GM11168 (cell line): Measurements from ENCODE around the gene DOK4.
"Not testable (repeated sequence)": the region's sequence is repeated elsewhere in the genome, so short reads cannot be mapped to it uniquely, and the experiment has no call there.

Experiments
- in situ Hi-C: fragments of 300-500 bp; cut with MboI; formaldehyde crosslinking; loops from one replicate; pipeline ENCODE4 v1.12.0; 2022; ENCODE audit warnings: low sequenced_read_pairs; ENCODE audit not compliant: unreplicated experiment

Gene DOK4

GRCh38 chr16:57504491-57504890 is 18.2 kb upstream of the DOK4 start:
- in situ Hi-C loops, result no loop called here

GRCh38 chr16:57504001-57504400 is 17.7 kb upstream of the DOK4 start:
- in situ Hi-C loops, result no loop called here

GRCh38 chr16:57503366-57503765 is 17.1 kb upstream of the DOK4 start:
- in situ Hi-C loops, result no loop called here

GRCh38 chr16:57502048-57502775 is 15.9 kb upstream of the DOK4 start:
- in situ Hi-C loops, result no loop called here

GRCh38 chr16:57501492-57501891 is 15.2 kb upstream of the DOK4 start:
- in situ Hi-C loops, result no loop called here

- in situ Hi-C loops, result no loop called here
Observed at GRCh38 chr16:57500578-57501111, 14.4 kb upstream of the DOK4 start.

GRCh38 chr16:57499941-57500340 is 13.6 kb upstream of the DOK4 start:
- in situ Hi-C loops, result not testable (repeated sequence)

- in situ Hi-C loops, result no loop called here
Observed at GRCh38 chr16:57498031-57498430, 11.7 kb upstream of the DOK4 start.

- in situ Hi-C loops, result no loop called here
Observed at GRCh38 chr16:57497121-57497520, 10.8 kb upstream of the DOK4 start.

GRCh38 chr16:57493767-57494166 is 7.5 kb upstream of the DOK4 start:
- in situ Hi-C loops, result no loop called here

GRCh38 chr16:57489229-57489628 is 2.9 kb upstream of the DOK4 start:
- in situ Hi-C loops, result loop anchor here (5.0 kb wide), 1 partner anchor 38 kb away; no protein-coding TSS in a partner anchor

- in situ Hi-C loops, result loop anchor here (5.0 kb wide), 1 partner anchor 40 kb away; no protein-coding TSS in a partner anchor
Observed at GRCh38 chr16:57486858-57487834, 853 bp upstream of the DOK4 start.

- in situ Hi-C loops, result loop anchor here (5.0 kb wide), 1 partner anchor 42 kb away; no protein-coding TSS in a partner anchor
Observed at GRCh38 chr16:57485091-57485915, 990 bp downstream of the DOK4 start.

- in situ Hi-C loops, result loop anchor here (5.0 kb wide), 1 partner anchor 43 kb away; no protein-coding TSS in a partner anchor
Observed at GRCh38 chr16:57484515-57485005, 1.7 kb downstream of the DOK4 start.

- in situ Hi-C loops, result no loop called here
Observed at GRCh38 chr16:57483725-57484514, 2.4 kb downstream of the DOK4 start.

- in situ Hi-C loops, result no loop called here
Observed at GRCh38 chr16:57482845-57483545, 3.3 kb downstream of the DOK4 start.

- in situ Hi-C loops, result no loop called here
Observed at GRCh38 chr16:57481421-57481820, 4.9 kb downstream of the DOK4 start.

- in situ Hi-C loops, result no loop called here
Observed at GRCh38 chr16:57480754-57481230, 5.5 kb downstream of the DOK4 start.
